ENCODE measurements around the gene LPP. TPM values are rescaled to one million over a fixed set of nuclear protein-coding genes. Genes with fewer than 3 reads are reported as not detected.

LPP gene
- total and polyA plus RNA-seq, 2 of the 13 experiments (the other 11 are each of a cell fraction or from before 2014, with no cell fraction given) = 19.2 to 29.9 TPM

- ChIA-PET POLR2A (no interaction called here), CTCF (ENCODE audit: low intra/inter-chr PET ratio, low total read pairs) (no interaction called here)
- H2AFZ ChIP-seq (ENCODE audit: low read length) = no peak overlapping the region
- no peak overlapping the region for H3K4me3 ChIP-seq (replicated peaks in 1 of 3; ENCODE audit: insufficient read depth in 1 of 3, low read depth in 2 of 3, low read length in 3 of 3)
- intact Hi-C loops (cut with micrococcal nuclease; ENCODE audit: unreplicated experiment) (no loop called here), in situ Hi-C loops (cut with HindIII; ENCODE audit: extremely low pct_ligation_motif_present, low pct_unique_long_range_greater_than_20kb) (no loop called here)
- no TSS peak for BruUV-seq (replicated peaks)
- no peaks in the 10 kb centered on the region for H4K20me1 ChIP-seq (ENCODE audit: insufficient read depth, low read length)
- peaks cover 20% of the 10 kb centered on the region for H3K4me1 ChIP-seq (ENCODE audit: insufficient read depth, low read length)
- H3K9ac ChIP-seq (ENCODE audit: insufficient read depth, low read depth, low read length) = no peak overlapping the region
- no peaks in the 10 kb centered on the region for H3K36me3 ChIP-seq (replicated peaks in 1 of 2; ENCODE audit: control insufficient read depth in 1 of 2, insufficient read depth in 2 of 2, low read length in 2 of 2)
- no peaks in the 10 kb centered on the region for H3K9me3 ChIP-seq (ENCODE audit: low read length)
- ATAC-seq = no peak
- no peak overlapping the region for H3K27ac ChIP-seq (ENCODE audit: extremely low read length, insufficient read depth, low read length)
- FAIRE-seq = no peak
- no peak overlapping the region for H3K4me2 ChIP-seq (ENCODE audit: low read depth, low read length)
- WGBS (ENCODE audit: low lambda C conversion rate) = 52% methylated on average over 2 of the region's 2 CpGs
- H3K79me2 ChIP-seq (ENCODE audit: insufficient read depth, low read length) = no peaks in the 10 kb centered on the region
- no peak for DNase-seq (ENCODE audit: low spot score)
- H3K27me3 ChIP-seq (ENCODE audit: control insufficient read depth in 1 of 2, insufficient read depth in 2 of 2, low read length in 2 of 2) = no peaks in the 10 kb centered on the region
- TF ChIP-seq ZNF780A (CRISPR knock-in tag; IDR thresholded peaks at IDR 0.05) (no peak), ZNF562 (CRISPR knock-in tag; IDR thresholded peaks at IDR 0.05; ENCODE audit: borderline replicate concordance) (no peak), DNMT1 (CRISPR knock-in tag; IDR thresholded peaks at IDR 0.05) (no peak), ZNF407 (CRISPR knock-in tag; IDR thresholded peaks at IDR 0.05; ENCODE audit: not compliant biosample characterization) (no peak), ZBTB8A (CRISPR knock-in tag; IDR thresholded peaks at IDR 0.05; ENCODE audit: borderline replicate concordance, low read depth) (no peak), TBP (CRISPR knock-in tag; IDR thresholded peaks at IDR 0.05) (no peak), CEBPG (CRISPR knock-in tag; IDR thresholded peaks at IDR 0.05) (no peak)
- TF ChIP-seq, protein P1, sequence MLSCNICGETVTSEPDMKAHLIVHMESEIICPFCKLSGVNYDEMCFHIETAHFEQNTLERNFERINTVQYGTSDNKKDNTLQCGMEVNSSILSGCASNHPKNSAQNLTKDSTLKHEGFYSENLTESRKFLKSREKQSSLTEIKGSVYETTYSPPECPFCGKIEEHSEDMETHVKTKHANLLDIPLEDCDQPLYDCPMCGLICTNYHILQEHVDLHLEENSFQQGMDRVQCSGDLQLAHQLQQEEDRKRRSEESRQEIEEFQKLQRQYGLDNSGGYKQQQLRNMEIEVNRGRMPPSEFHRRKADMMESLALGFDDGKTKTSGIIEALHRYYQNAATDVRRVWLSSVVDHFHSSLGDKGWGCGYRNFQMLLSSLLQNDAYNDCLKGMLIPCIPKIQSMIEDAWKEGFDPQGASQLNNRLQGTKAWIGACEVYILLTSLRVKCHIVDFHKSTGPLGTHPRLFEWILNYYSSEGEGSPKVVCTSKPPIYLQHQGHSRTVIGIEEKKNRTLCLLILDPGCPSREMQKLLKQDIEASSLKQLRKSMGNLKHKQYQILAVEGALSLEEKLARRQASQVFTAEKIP (CRISPR knock-in tag; IDR thresholded peaks at IDR 0.05; ENCODE audit: borderline replicate concordance) = no peak
- TF ChIP-seq, protein P2, sequence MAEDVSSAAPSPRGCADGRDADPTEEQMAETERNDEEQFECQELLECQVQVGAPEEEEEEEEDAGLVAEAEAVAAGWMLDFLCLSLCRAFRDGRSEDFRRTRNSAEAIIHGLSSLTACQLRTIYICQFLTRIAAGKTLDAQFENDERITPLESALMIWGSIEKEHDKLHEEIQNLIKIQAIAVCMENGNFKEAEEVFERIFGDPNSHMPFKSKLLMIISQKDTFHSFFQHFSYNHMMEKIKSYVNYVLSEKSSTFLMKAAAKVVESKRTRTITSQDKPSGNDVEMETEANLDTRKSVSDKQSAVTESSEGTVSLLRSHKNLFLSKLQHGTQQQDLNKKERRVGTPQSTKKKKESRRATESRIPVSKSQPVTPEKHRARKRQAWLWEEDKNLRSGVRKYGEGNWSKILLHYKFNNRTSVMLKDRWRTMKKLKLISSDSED (CRISPR knock-in tag; IDR thresholded peaks at IDR 0.05) = no peak
- TF ChIP-seq, protein P3, sequence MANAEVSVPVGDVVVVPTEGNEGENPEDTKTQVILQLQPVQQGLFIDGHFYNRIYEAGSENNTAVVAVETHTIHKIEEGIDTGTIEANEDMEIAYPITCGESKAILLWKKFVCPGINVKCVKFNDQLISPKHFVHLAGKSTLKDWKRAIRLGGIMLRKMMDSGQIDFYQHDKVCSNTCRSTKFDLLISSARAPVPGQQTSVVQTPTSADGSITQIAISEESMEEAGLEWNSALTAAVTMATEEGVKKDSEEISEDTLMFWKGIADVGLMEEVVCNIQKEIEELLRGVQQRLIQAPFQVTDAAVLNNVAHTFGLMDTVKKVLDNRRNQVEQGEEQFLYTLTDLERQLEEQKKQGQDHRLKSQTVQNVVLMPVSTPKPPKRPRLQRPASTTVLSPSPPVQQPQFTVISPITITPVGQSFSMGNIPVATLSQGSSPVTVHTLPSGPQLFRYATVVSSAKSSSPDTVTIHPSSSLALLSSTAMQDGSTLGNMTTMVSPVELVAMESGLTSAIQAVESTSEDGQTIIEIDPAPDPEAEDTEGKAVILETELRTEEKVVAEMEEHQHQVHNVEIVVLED (CRISPR knock-in tag; IDR thresholded peaks at IDR 0.05; ENCODE audit: borderline replicate concordance) = no peak
Measured at GRCh38 chr3:188914552-188914951, 760.6 kb downstream of the LPP start.
